ENCODE results near the gene GRID2.

The GRID2 gene

GRCh38 chr4:92599044-92599443, 295.3 kb downstream of the GRID2 start:
- Histone ChIP-seq H3K9me3 (ENCODE audit: control insufficient read depth, low read length) (no peaks in the 10 kb centered on the region), H3K4me1 (no peaks in the 10 kb centered on the region), H3K79me2 (no peaks in the 10 kb centered on the region), H3K27ac (no peak overlapping the region), H2AFZ (no peak overlapping the region), H3K36me3 (ENCODE audit: control insufficient read depth, insufficient read depth, low read length) (no peaks in the 10 kb centered on the region), H3K4me3 (ENCODE audit: low read depth, low read length) (no peak overlapping the region), H3K9ac (no peak overlapping the region), H3K27me3 (ENCODE audit: control insufficient read depth, insufficient read depth, low read length) (no peaks in the 10 kb centered on the region), H3K4me2 (ENCODE audit: low read length) (no peak overlapping the region)
- TF ChIP-seq CTCF (IDR thresholded peaks at IDR 0.05): no peak

GRCh38 chr4:92600638-92601037, 296.9 kb downstream of the GRID2 start:
- no peak overlapping the region for H3K9ac ChIP-seq

GRCh38 chr4:92606227-92606626, 302.5 kb downstream of the GRID2 start:
- H3K27me3 ChIP-seq (ENCODE audit: control insufficient read depth, insufficient read depth, low read length): no peaks in the 10 kb centered on the region
- no peak overlapping the region for H3K4me3 ChIP-seq (ENCODE audit: low read depth, low read length)
- H3K27ac ChIP-seq: no peak overlapping the region
- H2AFZ ChIP-seq: no peak overlapping the region
- no peak for TF ChIP-seq CTCF (IDR thresholded peaks at IDR 0.05)
- no peaks in the 10 kb centered on the region for H3K36me3 ChIP-seq (ENCODE audit: control insufficient read depth, insufficient read depth, low read length)
- H3K79me2 ChIP-seq: no peaks in the 10 kb centered on the region
- no peak overlapping the region for H3K4me2 ChIP-seq (ENCODE audit: low read length)
- no peaks in the 10 kb centered on the region for H3K9me3 ChIP-seq (ENCODE audit: control insufficient read depth, low read length)
- H3K4me1 ChIP-seq: no peaks in the 10 kb centered on the region
- H3K9ac ChIP-seq: no peak overlapping the region

More at GRCh38 chr4:92600638-92601037, 296.9 kb downstream of the GRID2 start:
- Histone ChIP-seq H3K27me3 (ENCODE audit: control insufficient read depth, insufficient read depth, low read length) (no peaks in the 10 kb centered on the region), H3K79me2 (no peaks in the 10 kb centered on the region), H3K4me1 (no peaks in the 10 kb centered on the region), H3K36me3 (ENCODE audit: control insufficient read depth, insufficient read depth, low read length) (no peaks in the 10 kb centered on the region), H3K9me3 (ENCODE audit: control insufficient read depth, low read length) (no peaks in the 10 kb centered on the region), H3K27ac (no peak overlapping the region), H2AFZ (no peak overlapping the region), H3K4me2 (ENCODE audit: low read length) (no peak overlapping the region), H3K4me3 (ENCODE audit: low read depth, low read length) (no peak overlapping the region)
- TF ChIP-seq CTCF (IDR thresholded peaks at IDR 0.05): no peak

- H2AFZ ChIP-seq: no peak overlapping the region
- no peaks in the 10 kb centered on the region for H3K9me3 ChIP-seq (ENCODE audit: control insufficient read depth, low read length)
- H3K4me1 ChIP-seq: no peaks in the 10 kb centered on the region
- H3K27me3 ChIP-seq (ENCODE audit: control insufficient read depth, insufficient read depth, low read length): no peaks in the 10 kb centered on the region
- H3K36me3 ChIP-seq (ENCODE audit: control insufficient read depth, insufficient read depth, low read length): no peaks in the 10 kb centered on the region
- no peak overlapping the region for H3K4me2 ChIP-seq (ENCODE audit: low read length)
- H3K4me3 ChIP-seq (ENCODE audit: low read depth, low read length): no peak overlapping the region
- no peaks in the 10 kb centered on the region for H3K79me2 ChIP-seq
- H3K27ac ChIP-seq: no peak overlapping the region
- H3K9ac ChIP-seq: no peak overlapping the region
- TF ChIP-seq CTCF (IDR thresholded peaks at IDR 0.05): no peak
Observed at GRCh38 chr4:92615049-92615448, 311.3 kb downstream of the GRID2 start.

GRCh38 chr4:92618968-92619367, 315.2 kb downstream of the GRID2 start:
- H3K36me3 ChIP-seq (ENCODE audit: control insufficient read depth, insufficient read depth, low read length): no peaks in the 10 kb centered on the region
- no peak overlapping the region for H3K4me3 ChIP-seq (ENCODE audit: low read depth, low read length)
- no peak overlapping the region for H3K27ac ChIP-seq
- no peak for TF ChIP-seq CTCF (IDR thresholded peaks at IDR 0.05)
- H2AFZ ChIP-seq: no peak overlapping the region
- no peaks in the 10 kb centered on the region for H3K27me3 ChIP-seq (ENCODE audit: control insufficient read depth, insufficient read depth, low read length)
- H3K79me2 ChIP-seq: no peaks in the 10 kb centered on the region
- H3K9ac ChIP-seq: no peak overlapping the region
- H3K4me1 ChIP-seq: no peaks in the 10 kb centered on the region
- H3K4me2 ChIP-seq (ENCODE audit: low read length): no peak overlapping the region
- H3K9me3 ChIP-seq (ENCODE audit: control insufficient read depth, low read length): no peaks in the 10 kb centered on the region
